PC-3 (cell line): Measurements from ENCODE around the gene HDLBP. TPM values are rescaled to one million over a fixed set of nuclear protein-coding genes. Genes with fewer than 3 reads are reported as not detected.

Source experiments
- ATAC-seq: fragments of 200-7000 bp; cut with Tn5 transposase; 2 replicates; pipeline ENCODE4 v1.9.1; 2020; ENCODE audit warnings: mild to moderate bottlenecking, moderate library complexity
- BruUV-seq: library from RNA; stranded (reverse); fragments of 400-500 nt; replicated peaks from 2 replicates; lab custom pipeline; 2021; lab: Mats Ljungman, UMichigan
- CTCF ChIA-PET: fragments of 300-600 bp; sonication (Branson Sonifier 250); formaldehyde crosslinking; loops from one replicate; lab custom pipeline; 2022; ENCODE audit warnings: antibody characterized with exemption; lab: Charles Lee
- POLR2A ChIA-PET: fragments of 300-600 bp; sonication (Branson Sonifier 250); formaldehyde crosslinking; loops from one replicate; lab custom pipeline; 2022; ENCODE audit warnings: antibody characterized with exemption; ENCODE audit not compliant: unreplicated experiment; lab: Charles Lee
- DNase-seq: peaks from one replicate; pipeline ENCODE4 v3.0.0-alpha.2; 2015
- H2AFZ ChIP-seq: fragments of 300-600 bp; sonication (generic); 2 replicates; pipeline ENCODE4 v1.6.0; 2016; ENCODE audit warnings: antibody characterized with exemption, low read length
- H3F3A ChIP-seq: fragments of 300-600 bp; sonication (generic); one replicate; pipeline ENCODE4 v1.6.0; 2017; ENCODE audit warnings: antibody characterized with exemption, low read length, control low read depth, mild to moderate bottlenecking; ENCODE audit not compliant: unreplicated experiment
- H3K27ac ChIP-seq: fragments of 300-600 bp; sonication (generic); 2 replicates; pipeline ENCODE4 v1.5.1; 2016; ENCODE audit warnings: mild to moderate bottlenecking, low read length
- H3K27me3 ChIP-seq: fragments of 300-600 bp; sonication (generic); 2 replicates; pipeline ENCODE4 v1.6.1; 2016; ENCODE audit warnings: low read length, mixed read lengths
- H3K36me3 ChIP-seq: fragments of 300-600 bp; sonication (generic); 2 replicates; pipeline ENCODE4 v1.6.1; 2016; ENCODE audit warnings: low read depth, mixed run types, low read length, mixed read lengths
- H3K4me1 ChIP-seq: fragments of 300-600 bp; sonication (generic); 2 replicates; pipeline ENCODE4 v1.5.1; 2016; ENCODE audit warnings: low read length; ENCODE audit not compliant: insufficient read depth
- H3K4me2 ChIP-seq: fragments of 300-600 bp; sonication (generic); 2 replicates; pipeline ENCODE4 v1.6.0; 2016; ENCODE audit warnings: low read length
- H3K4me3 ChIP-seq: fragments of 300-600 bp; sonication (generic); 2 replicates; pipeline ENCODE4 v1.5.1; 2016; ENCODE audit warnings: mild to moderate bottlenecking, low read length, mixed read lengths
- H3K79me2 ChIP-seq: fragments of 300-600 bp; sonication (generic); 2 replicates; pipeline ENCODE4 v1.6.1; 2017; ENCODE audit warnings: low read length, mixed read lengths
- H3K9ac ChIP-seq: fragments of 300-600 bp; sonication (generic); 2 replicates; pipeline ENCODE4 v1.6.0; 2016; ENCODE audit warnings: mild to moderate bottlenecking, low read length
- H3K9me2 ChIP-seq: fragments of 300-600 bp; sonication (generic); replicated peaks from 2 replicates; pipeline ENCODE4 v1.6.1; 2016; ENCODE audit warnings: mixed run types, low read length, mixed read lengths
- H3K9me3 ChIP-seq: fragments of 300-600 bp; sonication (generic); 2 replicates; pipeline ENCODE4 v1.6.1; 2016; ENCODE audit warnings: low read length, mixed read lengths
- H4K20me1 ChIP-seq: fragments of 300-600 bp; sonication (generic); 2 replicates; pipeline ENCODE4 v1.6.1; 2016; ENCODE audit warnings: low read length, mixed read lengths
- EZH2 ChIP-seq: fragments of 300-600 bp; sonication (generic); IDR thresholded peaks from one replicate; pipeline ENCODE4 v1.6.1; 2017; ENCODE audit warnings: antibody characterized with exemption, mild to moderate bottlenecking, low read length; ENCODE audit not compliant: unreplicated experiment
- EZH2phosphoT487 ChIP-seq: fragments of 300-600 bp; sonication (generic); IDR thresholded peaks from 2 replicates; pipeline ENCODE4 v1.6.1; 2018; ENCODE audit warnings: mild to moderate bottlenecking, antibody characterized with exemption, low read length, borderline replicate concordance
- intact Hi-C: fragments of 100-400 bp; cut with micrococcal nuclease; formaldehyde crosslinking; loops from 2 replicates; pipeline ENCODE4 v1.9.0; 2023
- total RNA-seq: library from RNA; depleted of rRNA; stranded (reverse); fragments of >200 nt; gene quantifications from 2 replicates; pipeline ENCODE4 v1.2.3, GENCODE V29; 2014
- TF ChIP-seq, protein P1 (sequence below): fragments of 300-600 bp; sonication (generic); conservative IDR thresholded peaks from 2 replicates; pipeline ENCODE4 v1.5.1; 2017; ENCODE audit warnings: antibody characterized with exemption, low read depth, mild to moderate bottlenecking, low read length

Gene HDLBP
- total RNA-seq, 1 experiment from 2014 or later = 410 TPM

DNA sequence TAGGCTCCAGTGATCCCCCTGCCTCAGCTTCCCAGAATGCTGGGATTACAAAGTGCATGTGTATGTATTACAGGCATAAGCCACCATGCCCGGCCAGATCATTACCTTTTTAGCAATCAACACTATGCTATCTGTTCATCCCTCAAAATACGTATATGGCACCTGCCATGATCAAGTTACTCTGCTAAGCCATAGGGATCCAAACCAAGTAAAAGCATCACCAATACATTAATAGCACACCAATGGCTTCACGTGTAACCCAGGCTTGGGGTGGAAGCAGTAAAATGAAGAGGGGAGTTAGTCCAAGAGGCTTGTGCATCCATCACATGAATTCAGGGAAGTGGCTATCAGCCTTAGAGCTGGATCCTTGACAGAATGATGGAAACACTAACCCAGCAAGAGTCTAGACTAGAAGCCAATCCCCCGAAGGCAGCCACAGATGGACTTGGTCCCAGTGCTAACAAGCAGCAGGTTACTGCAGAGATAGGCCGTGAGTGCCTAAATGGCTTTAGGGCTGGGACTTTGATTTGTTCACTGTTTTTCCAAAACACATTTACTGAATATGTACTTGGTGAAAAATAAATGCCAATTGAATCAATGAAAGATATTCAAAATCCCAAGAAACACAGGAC is 11.3 kb downstream of the HDLBP start:
- H3K27me3 ChIP-seq = no peaks in the 10 kb centered on the region
- no peak overlapping the region for H2AFZ ChIP-seq
- H3K9me2 ChIP-seq = no peaks in the 10 kb centered on the region
- intact Hi-C loops = no loop called here
- ATAC-seq (no peak), DNase-seq (no peak)
- no peaks in the 10 kb centered on the region; the same call in 1 of the 2 replicates for H3K36me3 ChIP-seq
- H3K9ac ChIP-seq = no peak overlapping the region
- peaks cover 98% of the 10 kb centered on the region for H3K79me2 ChIP-seq
- no peak overlapping the region for H3K4me2 ChIP-seq
- BruUV-seq = no TSS peak
- no peak overlapping the region for H3K27ac ChIP-seq
- peaks cover 32% of the 10 kb centered on the region; the same call in 1 of the 2 replicates for H4K20me1 ChIP-seq
- CTCF ChIA-PET = no interaction called here
- H3K4me3 ChIP-seq = no peak overlapping the region
- H3K9me3 ChIP-seq = no peaks in the 10 kb centered on the region
- POLR2A ChIA-PET = no interaction called here
- TF ChIP-seq EZH2phosphoT487 (no peak), EZH2 (no peak)
- TF ChIP-seq, protein P1, sequence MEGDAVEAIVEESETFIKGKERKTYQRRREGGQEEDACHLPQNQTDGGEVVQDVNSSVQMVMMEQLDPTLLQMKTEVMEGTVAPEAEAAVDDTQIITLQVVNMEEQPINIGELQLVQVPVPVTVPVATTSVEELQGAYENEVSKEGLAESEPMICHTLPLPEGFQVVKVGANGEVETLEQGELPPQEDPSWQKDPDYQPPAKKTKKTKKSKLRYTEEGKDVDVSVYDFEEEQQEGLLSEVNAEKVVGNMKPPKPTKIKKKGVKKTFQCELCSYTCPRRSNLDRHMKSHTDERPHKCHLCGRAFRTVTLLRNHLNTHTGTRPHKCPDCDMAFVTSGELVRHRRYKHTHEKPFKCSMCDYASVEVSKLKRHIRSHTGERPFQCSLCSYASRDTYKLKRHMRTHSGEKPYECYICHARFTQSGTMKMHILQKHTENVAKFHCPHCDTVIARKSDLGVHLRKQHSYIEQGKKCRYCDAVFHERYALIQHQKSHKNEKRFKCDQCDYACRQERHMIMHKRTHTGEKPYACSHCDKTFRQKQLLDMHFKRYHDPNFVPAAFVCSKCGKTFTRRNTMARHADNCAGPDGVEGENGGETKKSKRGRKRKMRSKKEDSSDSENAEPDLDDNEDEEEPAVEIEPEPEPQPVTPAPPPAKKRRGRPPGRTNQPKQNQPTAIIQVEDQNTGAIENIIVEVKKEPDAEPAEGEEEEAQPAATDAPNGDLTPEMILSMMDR = no peak
- no peaks in the 10 kb centered on the region for H3K4me1 ChIP-seq
- H3F3A ChIP-seq = no peaks in the 10 kb centered on the region

DNA sequence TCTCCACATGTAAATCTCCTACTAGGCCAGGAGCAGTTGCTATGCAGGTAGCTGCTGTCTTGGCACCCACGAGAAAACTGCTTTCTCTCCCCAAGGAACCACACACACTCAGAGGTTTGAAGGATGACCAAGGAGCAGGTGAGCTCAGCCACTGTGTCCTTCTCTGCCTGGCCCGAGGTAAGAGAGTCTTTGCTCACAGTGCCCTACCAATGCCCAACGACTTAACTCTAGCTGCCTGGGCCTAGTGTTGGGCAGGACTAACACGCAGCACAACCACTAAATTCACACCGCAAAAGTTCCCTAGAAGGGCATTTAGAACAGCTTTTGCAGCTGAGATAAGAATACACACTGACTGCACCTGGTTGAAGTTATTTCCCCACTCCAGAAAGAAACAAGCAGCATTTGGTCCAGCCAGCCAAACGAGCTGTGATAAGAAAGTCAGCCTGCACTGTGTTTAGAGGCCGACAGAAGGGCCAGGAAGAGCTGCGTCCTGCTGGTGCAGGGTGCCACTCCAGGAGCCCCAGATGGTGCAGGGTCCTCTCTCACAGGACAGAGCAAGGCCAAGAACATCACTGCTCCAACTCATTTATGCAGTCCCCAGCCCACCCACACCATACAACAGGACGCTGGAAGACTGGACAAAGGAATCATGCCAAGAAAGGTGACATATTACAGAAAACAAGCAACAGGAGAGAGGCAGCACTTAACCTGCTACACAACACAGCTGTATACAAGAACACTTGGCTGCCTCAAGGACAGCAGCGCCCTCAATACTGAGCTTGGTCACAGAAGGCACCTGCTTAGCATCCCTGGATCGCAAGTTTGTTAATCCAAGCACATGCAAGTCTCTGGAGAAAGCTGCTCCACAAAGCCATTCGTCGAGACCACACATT is 12.5 kb downstream of the HDLBP start:
- no peaks in the 10 kb centered on the region for H3K9me3 ChIP-seq
- no peak for DNase-seq
- H3K36me3 ChIP-seq = no peaks in the 10 kb centered on the region
- no peak overlapping the region for H3K27ac ChIP-seq
- no peak overlapping the region for H3K9ac ChIP-seq
- peaks cover 96% of the 10 kb centered on the region for H3K79me2 ChIP-seq
- H4K20me1 ChIP-seq = peaks cover 35% of the 10 kb centered on the region
- ChIA-PET POLR2A (no interaction called here), CTCF (no interaction called here)
- H3F3A ChIP-seq = no peaks in the 10 kb centered on the region
- TF ChIP-seq EZH2phosphoT487 (no peak), EZH2 (no peak)
- TF ChIP-seq, protein P1 = no peak
- no peak overlapping the region for H3K4me3 ChIP-seq
- no peak overlapping the region for H2AFZ ChIP-seq
- no peaks in the 10 kb centered on the region for H3K27me3 ChIP-seq
- no TSS peak for BruUV-seq
- H3K9me2 ChIP-seq = no peaks in the 10 kb centered on the region
- no peak for ATAC-seq
- no peak overlapping the region for H3K4me2 ChIP-seq
- no peaks in the 10 kb centered on the region for H3K4me1 ChIP-seq
- intact Hi-C loops = no loop called here
